ENCODE measurements around the gene ZNF724. TPM values are rescaled to one million over a fixed set of nuclear protein-coding genes. Genes with fewer than 3 reads are reported as not detected.
"Not testable (repeated sequence)": the region's sequence is repeated elsewhere in the genome, so short reads cannot be mapped to it uniquely, and the experiment has no call there.

The ZNF724 gene
- total and polyA plus RNA-seq, 2 of the 13 experiments (the other 11 are each of a cell fraction or from before 2014, with no cell fraction given) = 1.5 to 15.0 TPM

GRCh38 chr19:23281663-23282276 is 31.6 kb upstream of the ZNF724 start (continued):
- TF ChIP-seq SOX13 (IDR thresholded peaks at IDR 0.05) (no peak), SOX13 (CRISPR knock-in tag; conservative IDR thresholded peaks at IDR 0.05 in 1 of 2, IDR thresholded peaks at IDR 0.05 in 1 of 2) (peak in 1 of 2 experiments; percentile 49; a peak in 2 of 4 replicates), FOSL2 (CRISPR knock-in tag; IDR thresholded peaks at IDR 0.05) (peak; percentile 46), ZNF281 (CRISPR knock-in tag; IDR thresholded peaks at IDR 0.05; ENCODE audit: borderline replicate concordance) (no peak), FOXA3 (CRISPR knock-in tag; IDR thresholded peaks at IDR 0.05) (peak; percentile 37; the same call in 1 of the 2 replicates), CCAR2 (optimal IDR thresholded peaks at IDR 0.05; ENCODE audit: low read depth, low read length) (no peak), SAP130 (CRISPR knock-in tag; IDR thresholded peaks at IDR 0.05; ENCODE audit: low read depth) (peak; percentile 61; the same call in 1 of the 2 replicates), ZSCAN29 (CRISPR knock-in tag; conservative IDR thresholded peaks at IDR 0.05) (no peak), FOXO1 (CRISPR knock-in tag; IDR thresholded peaks at IDR 0.05) (peak; percentile 66; the same call in 1 of the 2 replicates)

GRCh38 chr19:23278118-23278517 is 27.9 kb upstream of the ZNF724 start:
- H4K20me1 ChIP-seq (ENCODE audit: insufficient read depth, low read length); POLR2A ChIA-PET; CTCF ChIA-PET (ENCODE audit: low intra/inter-chr PET ratio, low total read pairs); H2AFZ ChIP-seq (ENCODE audit: low read length); BruUV-seq (replicated peaks); in situ Hi-C loops (cut with HindIII; ENCODE audit: extremely low pct_ligation_motif_present, low pct_unique_long_range_greater_than_20kb); H3K79me2 ChIP-seq (ENCODE audit: insufficient read depth, low read length); DNase-seq (ENCODE audit: low spot score); H3K36me3 ChIP-seq (replicated peaks in 1 of 2; ENCODE audit: control insufficient read depth in 1 of 2, insufficient read depth in 2 of 2, low read length in 2 of 2); ATAC-seq; H3K9me3 ChIP-seq (ENCODE audit: low read length); H3K27me3 ChIP-seq (ENCODE audit: control insufficient read depth in 1 of 2, insufficient read depth in 2 of 2, low read length in 2 of 2); FAIRE-seq: not testable (repeated sequence)
- peak overlapping the region; percentile 63 for H3K4me2 ChIP-seq (ENCODE audit: low read depth, low read length)
- peaks cover 74% of the 10 kb centered on the region for H3K4me1 ChIP-seq (ENCODE audit: insufficient read depth, low read length)
- H3K27ac ChIP-seq (ENCODE audit: extremely low read length, insufficient read depth, low read length) = peak overlapping the region; percentile 46
- intact Hi-C loops (cut with micrococcal nuclease; ENCODE audit: unreplicated experiment) = loop anchor here (10.0 kb wide), 1 partner anchor 117 kb away; the partner anchor contains the start of gene ZNF91
- WGBS (ENCODE audit: low lambda C conversion rate) = 0% methylated on average over 1 of the region's 3 CpGs
- H3K9ac ChIP-seq (ENCODE audit: insufficient read depth, low read depth, low read length) = 0 out of 2 replicates have a peak overlapping the region, but pooled peaks have one; percentile 29
- peak overlapping the region; percentile 30 to 53 (median 34); a peak in 5 of 6 replicates for H3K4me3 ChIP-seq (replicated peaks in 1 of 3; ENCODE audit: insufficient read depth in 1 of 3, low read depth in 2 of 3, low read length in 3 of 3)
- TF ChIP-seq PAXIP1 (CRISPR knock-in tag; conservative IDR thresholded peaks at IDR 0.05) (0 out of 2 replicates have a peak, but pooled peaks have one; percentile 26), GATAD2A (CRISPR knock-in tag; IDR thresholded peaks at IDR 0.05) (peak; percentile 23; the same call in 1 of the 2 replicates), HDAC2 (CRISPR knock-in tag; IDR thresholded peaks at IDR 0.05) (0 out of 2 replicates have a peak, but pooled peaks have one; percentile 13), HMG20A (CRISPR knock-in tag; IDR thresholded peaks at IDR 0.05; ENCODE audit: borderline replicate concordance) (peak; percentile 14; the same call in 1 of the 2 replicates), ZFX (CRISPR knock-in tag; IDR thresholded peaks at IDR 0.05; ENCODE audit: low read depth) (peak; percentile 33; the same call in 1 of the 2 replicates), FOXA3 (CRISPR knock-in tag; IDR thresholded peaks at IDR 0.05) (peak; percentile 66; the same call in 1 of the 2 replicates), SOX5 (CRISPR knock-in tag; IDR thresholded peaks at IDR 0.05; ENCODE audit: borderline replicate concordance) (peak; percentile 65; the same call in 1 of the 2 replicates), ZNF792 (CRISPR knock-in tag; IDR thresholded peaks at IDR 0.05) (0 out of 2 replicates have a peak, but pooled peaks have one; percentile 20), HOXA3 (CRISPR knock-in tag; IDR thresholded peaks at IDR 0.05) (peak; percentile 19; the same call in 1 of the 2 replicates)
